K562 (cell line): ENCODE measurements around the gene CAMK1D. TPM values are rescaled to one million over a fixed set of nuclear protein-coding genes. Genes with fewer than 3 reads are reported as not detected.

Experiments
- ATAC-seq: fragments of 200-7000 bp; cut with Tn5 transposase; 3 replicates; pipeline ENCODE4 v1.9.1; 2020; ENCODE audit warnings: moderate library complexity
- BruUV-seq: library from RNA; stranded (reverse); fragments of 400-500 nt; replicated peaks from 2 replicates; lab custom pipeline; 2021; lab: Mats Ljungman, UMichigan
- CTCF ChIA-PET: fragments of 300-600 bp; formaldehyde crosslinking; extraction: SDS; loops from one replicate; lab custom pipeline; 2021; ENCODE audit warnings: low intra/inter-chr PET ratio; lab: Yijun Ruan, JAX
- POLR2A ChIA-PET: fragments of 300-600, 350-650 bp; sonication (Branson Sonifier 250); formaldehyde crosslinking; extraction: SDS; loops from one replicate; lab custom pipeline; 2021; ENCODE audit warnings: antibody characterized with exemption, inconsistent platforms; lab: Yijun Ruan, JAX
- DNase-seq, 4 experiments: peaks; one replicate each; pipeline versions ENCODE4 v3.0.0 to v3.0.0-alpha.2; 2011 to 2018; ENCODE audit warnings: low spot score in 3 of 4, mixed read lengths in 3 of 4; ENCODE audit errors: extremely low read depth in 1 of 4
- FAIRE-seq: peaks from 2 replicates; lab custom pipeline; 2011; peaks lifted over from hg19 to GRCh38; lab: Jason Lieb, UNC
- H2AFZ ChIP-seq: 2 replicates; pipeline ENCODE4 v1.6.0; 2011; ENCODE audit warnings: low read depth, low read length, control low read depth, inconsistent platforms
- H3K27ac ChIP-seq: fragments of 200-600 bp; 3 replicates; pipeline ENCODE4 v1.8.0; 2011; ENCODE audit warnings: low read depth, mild to moderate bottlenecking, control low read depth, inconsistent platforms, low read length, moderate library complexity, mixed read lengths; ENCODE audit errors: extremely low read depth
- H3K27me3 ChIP-seq, 2 experiments: fragments of 300-600 bp in 1 of 2; 2 replicates in 1 of 2; 3 replicates in 1 of 2; pipeline versions ENCODE4 v1.6.0 to v1.8.0; 2011; ENCODE audit warnings: inconsistent platforms in 2 of 2, low read length in 2 of 2, mild to moderate bottlenecking in 1 of 2, mixed read lengths in 1 of 2, moderate library complexity in 1 of 2; ENCODE audit not compliant: control insufficient read depth in 2 of 2, insufficient read depth in 2 of 2
- H3K36me3 ChIP-seq: fragments of 300-600 bp; 3 replicates; pipeline ENCODE4 v1.8.0; 2011; ENCODE audit warnings: mild to moderate bottlenecking, low read length, inconsistent platforms; ENCODE audit not compliant: control insufficient read depth, insufficient read depth
- H3K4me1 ChIP-seq, 2 experiments: fragments of 200-600 bp in 1 of 2; replicated peaks in 1 of 2; 2 replicates in 1 of 2; 3 replicates in 1 of 2; pipeline versions ENCODE4 v1.5.1 to v1.8.0; 2011; ENCODE audit warnings: inconsistent platforms in 2 of 2, low read length in 2 of 2, mild to moderate bottlenecking in 1 of 2, mixed read lengths in 1 of 2, moderate library complexity in 1 of 2; ENCODE audit not compliant: control insufficient read depth in 2 of 2, insufficient read depth in 2 of 2
- H3K4me2 ChIP-seq: 2 replicates; pipeline ENCODE4 v1.6.1; 2011; ENCODE audit warnings: low read length, control low read depth, inconsistent platforms, mixed read lengths; ENCODE audit not compliant: insufficient read depth
- H3K4me3 ChIP-seq: fragments of 200-600 bp; sonication (generic), shearing (Covaris generic); 2 replicates; pipeline ENCODE4 v1.5.1; 2016; ENCODE audit warnings: control low read depth, inconsistent platforms
- H3K79me2 ChIP-seq: fragments of 200-600 bp; 3 replicates; pipeline ENCODE4 v1.8.0; 2011; ENCODE audit warnings: low read length, inconsistent platforms; ENCODE audit not compliant: control insufficient read depth, insufficient read depth
- H3K9ac ChIP-seq, 2 experiments: 2 replicates each; pipeline versions ENCODE4 v1.6.0 to v1.6.1; 2011; ENCODE audit warnings: low read depth in 2 of 2, low read length in 2 of 2, control low read depth in 1 of 2, inconsistent platforms in 1 of 2, mild to moderate bottlenecking in 1 of 2, mixed read lengths in 1 of 2; ENCODE audit not compliant: insufficient read depth in 1 of 2
- H3K9me1 ChIP-seq: one replicate; pipeline ENCODE4 v1.6.0; 2011; ENCODE audit warnings: inconsistent platforms, mild to moderate bottlenecking, low read length, moderate library complexity; ENCODE audit not compliant: control insufficient read depth, insufficient read depth
- H3K9me3 ChIP-seq: replicated peaks from 2 replicates; pipeline ENCODE4 v1.5.1; 2011; ENCODE audit warnings: low read depth, low read length, inconsistent platforms; ENCODE audit not compliant: control insufficient read depth, insufficient read depth
- H4K20me1 ChIP-seq: replicated peaks from 2 replicates; pipeline ENCODE4 v1.6.1; 2011; ENCODE audit warnings: low read length, inconsistent platforms, mixed read lengths; ENCODE audit not compliant: control insufficient read depth, insufficient read depth
- BMI1 ChIP-seq: fragments of 150-350 bp; IDR thresholded peaks from 2 replicates; pipeline ENCODE4 v1.6.1; 2014; ENCODE audit warnings: low read length
- CBX8 ChIP-seq: fragments of 200-600 bp; sonication (generic); IDR thresholded peaks from 2 replicates; pipeline ENCODE4 v1.6.1; 2012; ENCODE audit warnings: borderline replicate concordance, mixed run types, low read depth, mild to moderate bottlenecking, moderate library complexity, mixed read lengths, low read length, control low read depth, inconsistent platforms; ENCODE audit not compliant: poor library complexity, severe bottlenecking; ENCODE audit errors: extremely low read depth
- KDM5B ChIP-seq: fragments of 200-600 bp; sonication (generic); IDR thresholded peaks from 2 replicates; pipeline ENCODE4 v1.6.1; 2012; ENCODE audit warnings: low read depth, mild to moderate bottlenecking, moderate library complexity, low read length, control low read depth, inconsistent platforms; ENCODE audit not compliant: insufficient replicate concordance
- MLX ChIP-seq, 2 experiments: fragments of 450-650 bp in 1 of 2; sonication (generic) in 1 of 2; formaldehyde crosslinking; conservative IDR thresholded peaks; 2 replicates each; pipeline versions ENCODE4 v1.4.0 to v1.8.1; 2020 to 2022; ENCODE audit warnings: mild to moderate bottlenecking in 1 of 2, missing genetic modification reagents in 1 of 2
- POLR2H ChIP-seq: IDR thresholded peaks from 2 replicates; pipeline ENCODE4 v1.6.1; 2016; ENCODE audit warnings: missing genetic modification characterization, low read depth, mild to moderate bottlenecking, control low read depth, missing compliant biosample characterization, moderate library complexity
- POLR3A ChIP-seq: IDR thresholded peaks from 2 replicates; pipeline ENCODE4 v1.6.1; 2011; ENCODE audit warnings: borderline replicate concordance, mild to moderate bottlenecking, moderate library complexity; ENCODE audit not compliant: insufficient read length, insufficient read depth; ENCODE audit errors: extremely low read depth
- STAT6 ChIP-seq: sonication (generic); formaldehyde crosslinking; IDR thresholded peaks from 2 replicates; pipeline ENCODE4 v1.8.1; 2023; ENCODE audit warnings: mild to moderate bottlenecking, missing genetic modification reagents
- ZNF165 ChIP-seq: fragments of 250-450 bp; sonication (Bioruptor Pico); IDR thresholded peaks from 2 replicates; pipeline ENCODE4 v1.4.0; 2020; ENCODE audit warnings: borderline replicate concordance
- WGBS: fragments of 100-300 bp; shearing (Covaris generic); methylation state at CpG from one replicate; pipeline ENCODE4 v1.1.6; 2016; ENCODE audit warnings: low coverage, mixed read lengths; ENCODE audit not compliant: insufficient coverage; ENCODE audit errors: missing lambda C conversion rate; 5-methylcytosine and 5-hydroxymethylcytosine counted together
- in situ Hi-C: fragments of 300-500 bp; cut with MboI; formaldehyde crosslinking; loops from 4 replicates; pipeline ENCODE4 v1.15.0; 2018; ENCODE audit warnings: inconsistent platforms, mixed read lengths
- intact Hi-C: fragments of 100-400 bp; cut with micrococcal nuclease; formaldehyde crosslinking; loops from 2 replicates; pipeline ENCODE4 v1.14.2; 2022
- polyA plus RNA-seq, 8 experiments: library from polyadenylated mRNA; depleted of rRNA in 4 of 8; stranded (reverse) in 5 of 8; unstranded in 3 of 8; fragments of >200 nt; fragmentation: Nextera tagmentation in 2 of 8; fragmentation: Illumina TruSeq in 1 of 8; extraction: Ambion mirVana in 2 of 8; extraction: Trizol in 1 of 8; gene quantifications; 2 replicates each; pipeline versions ENCODE4 v1.2.1 to v1.2.3, GENCODE V29; 2011 to 2014; ENCODE audit warnings: inconsistent platforms in 1 of 8, missing spikeins in 1 of 8
- total RNA-seq, 7 experiments: library from RNA; depleted of rRNA in 6 of 7; stranded (reverse); fragments of >200 nt in 6 of 7; fragmentation: Illumina TruSeq in 2 of 7; extraction: Trizol in 2 of 7; gene quantifications; 2 replicates each; pipeline versions ENCODE4 v1.2.1 to v1.2.3, GENCODE V29; 2011 to 2021; ENCODE audit warnings: low replicate concordance in 1 of 7

The CAMK1D gene
- total and polyA plus RNA-seq, 9 of the 15 experiments (the other 6 are each of a cell fraction or from before 2014, with no cell fraction given) = 0.12 to 0.24 (median 0.20) TPM; not detected in 5

GRCh38 chr10:12340937-12341336 lies 8.4 kb upstream of the CAMK1D start:
- TF ChIP-seq KDM5B (no peak), STAT6 (CRISPR knock-in tag) (no peak), ZNF165 (CRISPR knock-in tag) (no peak), MLX (CRISPR knock-in tag; conservative IDR thresholded peaks at IDR 0.05) (no peak), BMI1 (peak; percentile 52; the same call in 1 of the 2 replicates), CBX8 (peak; percentile 93), POLR2H (tag) (no peak), POLR3A (no peak)
- no peak for ATAC-seq
- H3K27me3 ChIP-seq = peaks cover 13 to 16% of the 10 kb centered on the region in 2 experiments; a peak in 4 of 5 replicates
- H3K9me1 ChIP-seq = no peaks in the 10 kb centered on the region
- intact Hi-C loops = no loop called here
- no peaks in the 10 kb centered on the region for H3K4me1 ChIP-seq
- H3K79me2 ChIP-seq = no peaks in the 10 kb centered on the region
- H3K4me3 ChIP-seq = no peak overlapping the region
- H3K4me2 ChIP-seq = no peak overlapping the region
- H4K20me1 ChIP-seq = no peaks in the 10 kb centered on the region
- no peak overlapping the region for H3K27ac ChIP-seq
- no peak overlapping the region for H3K9ac ChIP-seq
- no peak for DNase-seq
- no peak overlapping the region for H2AFZ ChIP-seq
- WGBS = 6% methylated on average over 6 of the region's 6 CpGs
- in situ Hi-C loops = no loop called here
- ChIA-PET POLR2A (no interaction called here), CTCF (no interaction called here)
- BruUV-seq = no TSS peak
- FAIRE-seq = peak; percentile 42
- H3K36me3 ChIP-seq = no peaks in the 10 kb centered on the region
- H3K9me3 ChIP-seq = no peaks in the 10 kb centered on the region
